GM19438 (cell line): ENCODE results near the gene LMAN2L.

Experiments used
- ATAC-seq: cut with Tn5 transposase; IDR thresholded peaks from one replicate; pipeline ENCODE4 v1.9.1; 2021; ENCODE audit warnings: low read depth; ENCODE audit not compliant: unreplicated experiment

LMAN2L gene

DNA sequence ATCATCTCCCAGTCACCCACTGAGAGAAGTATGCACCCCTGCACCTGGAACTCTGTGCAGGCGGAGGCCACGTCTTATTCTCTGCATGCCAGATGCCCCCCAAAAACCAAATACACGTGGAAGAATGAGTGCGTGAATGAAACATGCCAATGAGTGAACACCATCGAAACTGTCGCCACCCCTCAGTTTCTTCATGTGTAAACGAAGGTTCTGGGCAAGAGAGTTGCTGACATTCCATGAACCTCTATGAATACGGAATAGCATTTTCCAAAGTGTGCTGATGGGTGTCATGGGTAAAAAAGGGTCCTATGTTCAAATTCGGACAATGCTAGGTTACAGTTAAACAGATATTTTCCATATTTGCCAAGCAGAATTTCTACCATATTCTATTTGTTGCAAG, 77.5 kb downstream of the LMAN2L start:
- no peak for ATAC-seq

DNA sequence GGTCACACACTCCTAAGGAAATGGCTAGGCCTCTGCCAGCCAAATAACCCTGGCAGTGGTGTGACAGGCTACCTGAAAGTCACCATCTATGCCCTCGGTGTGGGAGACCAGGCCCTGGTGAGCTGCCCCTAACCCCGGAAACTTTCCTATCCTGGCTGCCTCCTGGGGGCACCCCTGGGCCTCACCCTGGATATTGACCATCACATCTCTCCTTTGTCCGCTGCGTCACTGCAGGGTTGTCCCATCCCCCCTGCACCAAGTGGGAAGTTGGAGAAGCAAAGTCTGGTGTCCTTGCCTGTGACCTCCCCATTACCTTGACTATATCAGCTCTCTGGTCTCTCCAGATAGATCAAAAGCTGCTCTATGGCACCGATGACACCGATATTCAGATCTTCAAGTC, 78.5 kb downstream of the LMAN2L start:
- no peak for ATAC-seq

GRCh38 chr2:96656540-96656939, 83.3 kb downstream of the LMAN2L start:
- no peak for ATAC-seq
